ENCODE data around the gene FLNB.

DNA sequence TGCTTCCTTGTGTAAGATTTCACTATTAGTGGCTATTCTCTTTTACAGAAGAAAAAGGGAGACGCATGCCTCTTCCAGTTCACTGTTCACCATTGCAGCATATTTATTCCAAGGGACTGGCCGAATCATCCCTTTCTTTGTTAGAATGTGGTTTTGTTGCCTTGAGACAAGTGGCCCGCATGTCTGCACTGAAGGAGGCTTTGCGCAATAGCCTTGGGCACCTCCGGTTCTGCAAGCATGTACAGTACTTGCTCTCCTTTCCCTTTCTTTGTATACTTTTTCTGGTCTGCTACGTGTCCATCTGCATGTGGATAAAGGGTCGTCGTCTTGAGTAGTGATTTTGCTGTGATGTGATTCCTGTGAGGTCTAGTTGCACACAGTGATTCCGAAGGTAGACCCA lies 43.0 kb downstream of the FLNB start:
- peak; percentile 46 for TF ChIP-seq EP300 (IDR thresholded peaks at IDR 0.05; ENCODE audit: borderline replicate concordance)
- TF ChIP-seq TAF1 (IDR thresholded peaks at IDR 0.05; ENCODE audit: low read depth) = no peak
- TF ChIP-seq EGR1 (IDR thresholded peaks at IDR 0.05) = no peak
- no peak for TF ChIP-seq REST (IDR thresholded peaks at IDR 0.05; ENCODE audit: low read depth)
- no peak for TF ChIP-seq YY1 (IDR thresholded peaks at IDR 0.05; ENCODE audit: low read depth)
- TF ChIP-seq RAD21 (IDR thresholded peaks at IDR 0.05; ENCODE audit: low read depth) = no peak; the same call in 1 of the 2 replicates
- no peak for TF ChIP-seq USF1 (IDR thresholded peaks at IDR 0.05)
- TF ChIP-seq NFIC (IDR thresholded peaks at IDR 0.05) = 0 out of 2 replicates have a peak, but pooled peaks have one; percentile 36
- no peak for TF ChIP-seq CREB1 (IDR thresholded peaks at IDR 0.05; ENCODE audit: low read depth)
- TF ChIP-seq FOXM1 (IDR thresholded peaks at IDR 0.05; ENCODE audit: borderline replicate concordance, low read depth) = no peak
- TF ChIP-seq TCF12 (IDR thresholded peaks at IDR 0.05; ENCODE audit: low read depth) = peak; percentile 32; the same call in 1 of the 2 replicates

Data from Ishikawa (cell line).